Heart left ventricle (tissue), 16 donors: ENCODE results near the gene FAM240A. TPM values are rescaled to one million over a fixed set of nuclear protein-coding genes. Genes with fewer than 3 reads are reported as not detected.

Source experiments
- ATAC-seq, 4 donors: fragments of 200-7000 bp; cut with Tn5 transposase; one replicate each; pipeline ENCODE4 v1.9.1; 2020 to 2022; ENCODE audit warnings: moderate library complexity in 4 of 4, mild to moderate bottlenecking in 3 of 4, moderate number of reproducible peaks in 1 of 4
- DNase-seq, 5 donors: peaks; one replicate each; pipeline ENCODE4 v3.0.0-alpha.2; 2020
- H3K27ac ChIP-seq, 12 donors: fragments of 200-600 bp; sonication (generic) in 4 of 12; one replicate each; pipeline versions ENCODE4 v1.5.0 to v1.8.0; 2016 to 2022; ENCODE audit warnings: mild to moderate bottlenecking in 2 of 12
- H3K27me3 ChIP-seq, 9 donors: fragments of 200-600 bp; sonication (generic) in 2 of 9; one replicate each; pipeline versions ENCODE4 v1.5.1 to v1.8.0; 2016 to 2022; ENCODE audit warnings: mild to moderate bottlenecking in 3 of 9
- H3K36me3 ChIP-seq, 9 donors: fragments of 200-600 bp; sonication (generic) in 2 of 9; one replicate each; pipeline versions ENCODE4 v1.5.0 to v1.8.0; 2018 to 2022; ENCODE audit warnings: mild to moderate bottlenecking in 2 of 9
- H3K4me1 ChIP-seq, 12 donors: fragments of 200-600 bp; sonication (generic) in 4 of 12; one replicate each; pipeline versions ENCODE4 v1.5.0 to v1.8.0; 2016 to 2022; ENCODE audit warnings: mild to moderate bottlenecking in 3 of 12
- H3K4me3 ChIP-seq, 12 donors: fragments of 200-600 bp; sonication (generic) in 4 of 12; one replicate each; pipeline versions ENCODE4 v1.5.0 to v1.8.0; 2017 to 2022; ENCODE audit warnings: mild to moderate bottlenecking in 9 of 12, moderate library complexity in 4 of 12
- H3K9me3 ChIP-seq, 12 donors: fragments of 200-600 bp; sonication (generic) in 4 of 12; one replicate each; pipeline versions ENCODE4 v1.5.0 to v1.8.0; 2016 to 2022; ENCODE audit warnings: mild to moderate bottlenecking in 1 of 12
- CTCF ChIP-seq, 12 donors: fragments of 200-600 bp; sonication (generic) in 4 of 12; IDR thresholded peaks; one replicate each; pipeline versions ENCODE4 v1.5.0 to v1.8.0; 2018 to 2022; ENCODE audit warnings: antibody characterized with exemption in 12 of 12, mild to moderate bottlenecking in 5 of 12
- POLR2A ChIP-seq, 2 donors: fragments of 450-650 bp; IDR thresholded peaks; one replicate each; pipeline ENCODE4 v1.6.1; 2017; ENCODE audit warnings: antibody characterized with exemption in 2 of 2, mild to moderate bottlenecking in 2 of 2, moderate library complexity in 2 of 2
- WGBS, 4 donors: extraction: QIAGEN DNeasy Blood & Tissue Kit in 2 of 4; methylation state at CpG; one replicate each; pipeline versions ENCODE4 v1.1.5 to v1.1.7; 2013 to 2018; 5-methylcytosine and 5-hydroxymethylcytosine counted together
- intact Hi-C, 10 donors: fragments of 100-400 bp; cut with DNase I; formaldehyde crosslinking; loops; one replicate each; pipeline versions ENCODE4 v1.11.1 to v1.14.2; 2022
- polyA plus RNA-seq, 2 donors: library from polyadenylated mRNA; stranded (reverse); fragments of 200-250 nt; gene quantifications; one replicate each; pipeline ENCODE4 v1.2.3, GENCODE V29; 2013
- total RNA-seq, 9 donors: library from RNA; depleted of rRNA in 2 of 9; stranded (reverse); fragments of >200 nt in 2 of 9; fragmentation: NEBNext Ultra II Directional in 3 of 9; extraction: Animal tissue kit (Norgen Biotek cat#: 25700) in 3 of 9; gene quantifications; one replicate each; pipeline versions ENCODE4 v1.1.0 to v1.2.4, GENCODE V29; 2016 to 2023
- donor health status: ischemic (EF 13 %, LVEDD 7.1; RV severe dilation, severe dysfunction).
- donor health status: healthy with polysubstance abuse.
- donor health status: DM: no; HTN: yes; CAD: no.
- donor health status: DM: no; HTN: no; CAD: no.
- donor health status: ischemic (EF 25% LVEDD 6.9; RV normal size, moderate dysfunction).
- donor health status: ischemic (EF 25% LVEDD 5.7; RV mildly dilated, moderate dysfunction).
- donor health status: healthy.
- donor health status: DM: yes; HTN: yes; CAD: no.
- donor health status: ischemic (EF 35%, LVEDD 5.7; RV mildly dilated, moderate dysfunction).
- donor health status: nonischemic (EF 11% LVEDD 7.7; RV severe dilation, severe dysfunction).
- donor health status: DM: yes; HTN: yes; CAD: no.
- donor health status: PGD.
- donor health status: ischemic (EF 29% LVEDD 5.4; RV normal size, mild dysfunction).
- donor health status: nonischemic (EF 23%, LVEDD 6.1; RV moderate dilation, normal function).

FAM240A gene
- total and polyA plus RNA-seq, 11 donors = not detected

- no peak overlapping the region for H3K4me3 ChIP-seq
- no peak for ATAC-seq
- peak in 3 of 5 donors; percentile 9 to 26 (median 18) for DNase-seq
- H3K9me3 ChIP-seq = no peaks in the 10 kb centered on the region
- H3K27me3 ChIP-seq = no peaks in the 10 kb centered on the region
- peaks cover 0 to 22% (median 9%) of the 10 kb centered on the region in 12 donors for H3K4me1 ChIP-seq
- TF ChIP-seq CTCF (IDR thresholded peaks at IDR 0.05) = no peak
- no peak for TF ChIP-seq POLR2A (IDR thresholded peaks at IDR 0.05)
- 93 to 97% (median 95%) methylated on average over 10 to 12 of the region's 12 CpGs for WGBS, 4 donors
- H3K27ac ChIP-seq = no peak overlapping the region
- peaks cover 0 to 80% (median 39%) of the 10 kb centered on the region in 9 donors for H3K36me3 ChIP-seq
- intact Hi-C loops = no loop called here
Measured at GRCh38 chr3:46674031-46674845, 61.9 kb downstream of the FAM240A start.

GRCh38 chr3:46675426-46675825 is 63.1 kb downstream of the FAM240A start:
- TF ChIP-seq POLR2A (IDR thresholded peaks at IDR 0.05) (no peak), CTCF (IDR thresholded peaks at IDR 0.05) (no peak)
- intact Hi-C loops = no loop called here
- no peak for ATAC-seq
- peaks cover 0 to 86% (median 43%) of the 10 kb centered on the region in 9 donors for H3K36me3 ChIP-seq
- H3K9me3 ChIP-seq = no peaks in the 10 kb centered on the region
- peaks cover 0 to 25% (median 9%) of the 10 kb centered on the region in 12 donors for H3K4me1 ChIP-seq
- no peak overlapping the region for H3K4me3 ChIP-seq
- H3K27me3 ChIP-seq = no peaks in the 10 kb centered on the region
- WGBS, 4 donors = 94 to 96% (median 95%) methylated on average over 3 to 6 of the region's 6 CpGs
- DNase-seq = peak in 3 of 5 donors; percentile 6 to 33 (median 17)
- H3K27ac ChIP-seq = no peak overlapping the region

Other genes starting within 250 kb of the FAM240A start
- 10 to 100 TPM in 1 of 9 donors, 1 to 10 TPM in 1, under 1 TPM in 7; 0.13 to 12.7 (median 0.46) TPM for gene CCR5, start 241.6 kb upstream of the FAM240A start, total RNA-seq
- under 1 TPM; 0.27 to 0.40 TPM for gene CCR5, start 241.6 kb upstream of the FAM240A start, polyA plus RNA-seq
- 1 to 10 TPM in 8 of 9 donors, under 1 TPM in 1; 0.70 to 8.1 (median 1.7) TPM for gene CCRL2, start 205.3 kb upstream of the FAM240A start, total RNA-seq
- 1 to 10 TPM; 1.1 to 1.9 TPM for gene CCRL2, start 205.3 kb upstream of the FAM240A start, polyA plus RNA-seq
- gene LTF, start 147.6 kb upstream of the FAM240A start, total RNA-seq = 10 to 100 TPM in 1 of 9 donors, 1 to 10 TPM in 8; 2.5 to 10.6 (median 3.1) TPM
- gene LTF, start 147.6 kb upstream of the FAM240A start, polyA plus RNA-seq = 1 to 10 TPM; 1.6 to 3.0 TPM
- gene RTP3, start 114.5 kb upstream of the FAM240A start, total RNA-seq = not detected
- not detected for gene RTP3, start 114.5 kb upstream of the FAM240A start, polyA plus RNA-seq
- 100 to 1,000 TPM in 4 of 9 donors, 10 to 100 TPM in 5; 74.4 to 147 (median 97.3) TPM for gene LRRC2, start 46.2 kb upstream of the FAM240A start, total RNA-seq
- 10 to 100 TPM; 20.7 to 54.6 TPM for gene LRRC2, start 46.2 kb upstream of the FAM240A start, polyA plus RNA-seq
- 10 to 100 TPM; 11.8 to 40.7 (median 25.4) TPM for gene ALS2CL, start 81.2 kb downstream of the FAM240A start, total RNA-seq
- 10 to 100 TPM; 12.4 to 37.1 TPM for gene ALS2CL, start 81.2 kb downstream of the FAM240A start, polyA plus RNA-seq
- under 1 TPM in 8 of 9 donors, not detected in 1; 0.47 to 0.95 (median 0.61) TPM for gene TMIE, start 88.9 kb downstream of the FAM240A start, total RNA-seq
- under 1 TPM; 0.46 to 0.69 TPM for gene TMIE, start 88.9 kb downstream of the FAM240A start, polyA plus RNA-seq
- gene PRSS50, start 105.3 kb downstream of the FAM240A start, total RNA-seq = under 1 TPM in 7 of 9 donors, not detected in 2; 0.23 to 0.65 (median 0.35) TPM
- gene PRSS50, start 105.3 kb downstream of the FAM240A start, polyA plus RNA-seq = under 1 TPM; 0.06 to 0.46 TPM